HuH-7 (cell line): ENCODE results near the gene ANAPC16.
"Not testable (repeated sequence)": the region's sequence is repeated elsewhere in the genome, so short reads cannot be mapped to it uniquely, and the experiment has no call there.

Experiments
- DNase-seq: peaks from one replicate; pipeline ENCODE4 v3.0.0; 2011; ENCODE audit warnings: low spot score

The ANAPC16 gene

DNA sequence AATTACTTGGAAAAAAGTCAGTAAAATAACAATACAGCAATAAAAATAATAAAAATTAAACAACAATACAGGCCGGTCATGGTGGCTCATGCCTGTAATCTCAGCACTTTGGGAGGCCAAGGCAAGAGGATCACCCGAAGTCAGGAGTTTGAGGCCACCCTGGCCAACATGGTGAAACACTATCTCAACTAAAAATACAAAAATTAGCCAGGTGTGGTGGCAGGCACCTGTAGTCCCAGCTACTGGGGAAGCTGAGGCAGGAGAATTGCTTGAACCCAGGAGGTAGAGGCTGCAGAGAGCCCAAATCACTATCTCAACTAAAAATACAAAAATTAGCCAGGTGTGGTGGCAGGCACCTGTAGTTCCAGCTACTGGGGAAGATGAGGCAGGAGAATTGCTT lies 4.0 kb upstream of the ANAPC16 start:
- DNase-seq: not testable (repeated sequence)

DNA sequence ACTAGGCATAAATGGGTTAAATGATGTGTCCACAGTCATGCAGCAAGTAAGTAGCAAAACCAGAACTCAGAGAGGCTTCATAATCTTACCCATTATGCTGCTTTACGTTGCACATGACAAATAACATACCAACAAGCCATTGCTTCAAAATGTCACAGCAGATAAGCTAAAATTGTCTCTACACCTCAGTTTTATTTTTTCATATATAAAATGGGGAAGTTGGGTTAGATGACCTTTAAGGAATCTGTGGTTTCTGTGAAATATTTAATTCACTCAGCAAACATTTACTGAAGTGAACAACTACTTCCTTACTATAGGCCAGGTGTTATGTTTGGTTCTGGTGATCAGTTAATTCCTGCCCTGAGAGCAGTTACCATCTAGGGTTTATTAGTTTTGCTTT lies 2.5 kb downstream of the ANAPC16 start:
- DNase-seq: no peak

DNA sequence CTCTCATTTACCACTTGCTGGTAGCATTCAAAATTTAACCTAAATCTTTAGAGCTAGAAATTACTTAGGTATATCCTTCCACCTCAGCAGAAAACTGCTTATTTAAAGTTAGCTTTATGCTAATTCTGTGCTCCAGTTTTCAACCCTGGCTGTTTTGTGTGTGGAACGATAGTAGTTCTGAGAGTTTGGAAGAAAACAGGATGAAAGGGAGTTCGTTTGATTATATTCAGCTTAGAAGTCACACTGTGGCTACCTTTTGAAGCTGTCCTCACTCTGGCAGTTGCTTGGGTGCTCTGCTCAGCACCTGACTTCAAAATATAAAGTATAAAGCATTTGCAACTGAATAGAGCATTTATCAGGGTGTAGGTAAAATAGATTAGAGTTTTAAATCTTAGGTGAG lies 2.9 kb downstream of the ANAPC16 start:
- no peak for DNase-seq

DNA sequence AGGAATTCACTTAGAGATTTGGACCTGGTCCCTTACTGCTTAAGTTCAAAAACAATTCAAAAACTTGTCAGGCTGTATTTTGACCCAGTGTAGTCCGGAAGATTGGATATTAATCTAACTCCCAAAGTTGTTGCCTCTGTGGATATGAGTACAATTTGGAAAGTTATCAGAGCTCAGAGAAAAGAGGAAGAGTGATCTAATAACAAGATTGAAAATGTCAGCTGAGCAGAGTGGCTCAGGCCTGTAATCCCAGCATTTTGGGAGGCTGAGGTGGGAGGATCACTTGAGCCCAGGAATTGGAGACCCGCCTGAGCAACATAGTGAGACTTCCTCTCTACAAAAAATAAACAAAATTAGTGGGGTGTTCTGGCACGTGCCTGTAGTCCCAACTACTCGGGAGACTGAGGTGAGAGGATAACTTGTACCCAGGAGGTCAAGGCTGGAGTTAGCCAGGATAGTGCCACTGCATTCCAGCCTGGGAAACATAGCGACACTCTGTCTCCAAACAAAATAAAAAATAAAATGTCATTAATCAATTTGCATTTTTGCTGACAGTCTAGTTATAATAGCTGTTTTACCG lies 3.5 kb downstream of the ANAPC16 start:
- no peak for DNase-seq

DNA sequence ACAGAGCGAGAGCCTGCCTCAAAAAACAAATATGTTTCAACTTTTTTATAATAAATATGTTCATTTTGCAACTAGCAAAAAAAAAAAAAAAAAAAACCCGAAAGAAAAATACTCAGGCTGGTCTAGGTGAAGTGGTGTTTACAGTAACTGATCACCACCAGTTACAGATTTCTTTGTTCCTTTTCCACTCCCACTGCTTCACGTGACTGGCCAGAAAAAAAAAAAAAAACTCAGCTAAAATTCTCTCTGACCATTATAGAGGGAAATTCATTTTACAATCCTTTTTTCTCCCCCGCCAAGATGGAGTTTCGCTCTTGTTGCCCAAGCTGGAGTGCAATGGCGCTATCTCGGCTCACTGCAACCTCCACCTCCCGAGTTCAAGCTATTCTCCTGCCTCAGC lies 4.8 kb downstream of the ANAPC16 start:
- no peak for DNase-seq

DNA sequence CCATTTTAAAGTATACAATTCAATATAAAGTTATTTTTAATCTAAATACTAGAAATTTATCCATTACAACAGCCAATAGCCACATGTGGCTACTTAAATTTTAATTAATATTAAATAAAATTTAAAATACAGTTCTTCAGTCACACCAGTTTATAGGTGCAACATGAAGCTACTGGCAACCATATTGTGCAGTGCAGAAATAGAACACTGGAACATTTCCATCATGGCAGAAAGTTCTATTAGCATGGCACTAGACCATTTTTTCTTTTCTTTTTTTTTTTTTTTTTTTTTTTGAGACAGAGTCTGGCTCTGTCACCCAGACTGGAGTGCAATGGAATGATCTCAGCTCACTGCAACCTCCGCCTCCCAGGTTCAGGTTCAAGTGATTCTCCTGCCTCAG lies 5.5 kb downstream of the ANAPC16 start:
- DNase-seq: no peak

DNA sequence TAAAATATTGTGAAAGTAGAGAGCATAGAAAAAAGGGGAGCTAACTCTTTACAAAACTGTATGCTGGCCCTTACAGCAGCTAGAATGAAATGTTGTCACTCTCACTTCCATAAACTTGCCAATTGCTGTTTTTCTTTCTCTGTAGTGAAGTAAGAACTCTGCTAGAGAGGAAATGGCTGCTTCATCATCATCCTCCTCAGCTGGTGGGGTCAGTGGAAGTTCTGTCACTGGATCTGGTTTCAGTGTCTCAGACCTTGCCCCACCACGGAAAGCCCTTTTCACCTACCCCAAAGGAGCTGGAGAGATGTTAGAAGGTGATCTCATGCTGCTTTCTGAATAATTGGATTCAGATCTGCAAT lies 7.9 kb downstream of the ANAPC16 start:
- no peak for DNase-seq

DNA sequence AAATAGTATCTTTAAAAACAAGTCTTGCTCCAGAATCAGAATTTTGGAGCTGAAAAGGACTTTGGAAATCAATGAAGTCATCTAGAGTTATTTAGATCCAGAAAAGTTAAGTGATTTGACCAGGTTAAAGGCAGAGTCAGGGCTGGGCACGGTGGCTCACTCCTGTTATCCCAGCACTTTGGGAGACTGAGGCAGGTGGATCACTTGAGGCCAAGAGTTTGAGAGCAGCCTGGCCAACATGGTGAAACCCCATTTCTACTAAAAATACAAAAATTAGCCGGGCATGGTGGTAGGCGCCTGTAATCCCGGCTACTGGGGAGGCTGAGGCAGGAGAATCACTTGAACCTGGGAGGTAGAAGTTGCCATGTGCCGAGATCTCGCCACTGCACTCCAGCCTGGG lies 8.4 kb downstream of the ANAPC16 start:
- DNase-seq: not testable (repeated sequence)

DNA sequence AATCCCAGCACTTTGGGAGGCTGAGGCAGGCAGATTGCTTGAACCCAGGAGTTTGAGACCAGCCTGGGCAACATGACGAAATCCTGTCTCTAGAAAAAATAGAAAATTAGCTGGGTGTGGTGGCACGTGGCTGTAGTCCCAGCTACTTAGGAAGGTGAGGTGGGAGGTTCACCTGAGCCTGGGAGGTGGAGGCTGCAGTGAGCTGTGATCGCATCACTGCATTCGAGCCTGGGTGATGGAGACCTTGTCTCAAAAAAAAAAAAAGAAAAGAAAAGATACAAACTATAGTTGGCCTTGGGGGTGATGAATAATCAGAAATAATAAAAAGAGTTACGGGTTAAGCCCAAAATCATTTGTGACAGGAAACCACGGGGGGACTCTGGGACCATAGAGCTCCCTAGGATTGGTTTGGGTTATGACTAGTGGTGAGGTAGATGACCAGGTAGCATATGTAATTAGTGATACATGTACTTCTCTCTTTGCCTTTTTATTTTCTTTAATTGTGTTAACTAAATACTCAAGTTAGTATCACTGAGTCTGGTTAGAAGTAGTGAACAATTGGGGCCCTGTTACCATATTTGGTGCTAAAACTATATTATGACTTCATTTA lies 10.7 kb downstream of the ANAPC16 start:
- DNase-seq: no peak

DNA sequence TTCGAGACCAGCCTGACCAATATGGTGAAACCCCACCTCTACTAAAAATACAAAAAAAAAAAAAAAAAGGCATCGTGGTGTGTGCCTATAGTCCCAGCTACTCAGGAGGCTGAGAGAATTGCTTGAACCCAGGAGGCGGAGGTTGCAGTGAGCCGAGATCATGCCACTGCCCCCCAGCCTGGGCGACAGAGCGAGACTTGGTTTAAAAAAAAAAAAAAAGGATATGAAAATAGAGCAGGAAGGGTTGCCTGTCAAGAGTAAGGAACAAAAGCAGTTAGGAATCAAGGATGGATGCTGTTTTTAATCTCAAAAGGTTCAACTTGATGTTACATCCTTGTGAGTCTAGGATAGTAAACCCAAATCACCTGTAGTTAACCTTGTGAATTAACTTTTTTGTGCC lies 12.0 kb downstream of the ANAPC16 start:
- DNase-seq: no peak

DNA sequence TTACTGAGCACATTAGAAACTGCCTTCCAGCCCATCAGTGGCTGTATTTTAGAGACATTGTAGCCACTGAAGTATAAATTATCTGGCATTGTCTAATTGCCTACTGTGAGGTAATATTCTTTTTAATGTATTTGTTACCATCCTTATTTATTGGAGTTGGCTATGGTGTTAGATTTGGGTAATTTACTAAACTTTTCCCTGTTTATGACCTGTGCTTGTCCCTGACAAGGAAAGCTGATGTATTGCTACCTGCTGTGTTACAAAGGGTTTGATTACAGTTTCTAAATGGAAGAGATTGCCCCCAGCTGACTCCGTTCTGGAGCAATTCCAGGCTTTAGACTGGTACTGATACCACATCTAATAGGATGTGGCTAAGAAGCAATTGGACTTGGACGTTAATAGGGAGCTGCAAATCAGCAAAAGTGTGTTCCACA lies 12.5 kb downstream of the ANAPC16 start:
- DNase-seq: no peak

DNA sequence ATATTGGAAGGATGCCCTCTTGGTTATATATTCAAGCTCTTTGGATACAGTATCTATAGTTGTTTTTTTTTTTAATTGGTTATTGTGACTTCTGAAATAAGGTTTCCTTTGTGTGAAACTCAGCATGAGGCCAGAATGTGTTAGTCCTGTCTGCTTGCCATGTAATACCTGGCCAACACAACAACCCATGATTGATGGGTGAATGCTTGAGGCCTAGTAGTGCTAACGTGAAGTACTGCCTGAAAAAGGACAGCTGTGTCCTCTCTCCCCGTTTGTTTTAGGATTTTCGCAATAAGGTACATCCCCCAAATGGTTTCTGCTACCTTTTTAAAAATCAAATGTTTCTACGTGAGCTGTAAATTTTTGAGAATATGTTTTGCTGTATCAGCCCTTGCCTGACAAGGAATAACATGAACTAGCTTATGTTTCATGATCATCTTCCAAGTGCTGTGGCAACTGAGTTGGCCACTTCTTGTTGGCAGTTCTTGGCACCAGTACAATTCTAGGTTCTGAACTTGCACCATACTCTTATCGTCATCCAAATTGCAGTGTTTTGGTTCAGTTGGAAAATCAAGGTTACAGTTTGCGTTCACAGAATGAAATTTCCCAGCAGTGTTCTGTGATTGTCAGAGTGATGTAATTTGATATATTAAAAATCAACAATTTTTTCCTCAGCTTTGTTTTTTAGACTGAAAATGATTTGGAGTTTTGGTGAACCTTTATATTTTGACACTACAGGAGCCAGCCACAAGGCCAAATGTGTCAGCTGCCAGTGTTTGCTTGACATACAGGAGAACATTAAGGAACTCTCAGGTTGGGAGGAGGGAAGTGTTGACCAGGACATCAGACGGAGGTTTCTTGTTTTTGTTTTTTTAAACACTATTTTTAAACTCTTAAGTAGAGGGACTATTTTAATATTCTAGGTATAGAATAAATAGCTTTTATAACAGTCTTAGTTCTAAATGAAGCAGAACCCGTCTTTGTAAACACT lies 13.7 kb downstream of the ANAPC16 start:
- DNase-seq: no peak

DNA sequence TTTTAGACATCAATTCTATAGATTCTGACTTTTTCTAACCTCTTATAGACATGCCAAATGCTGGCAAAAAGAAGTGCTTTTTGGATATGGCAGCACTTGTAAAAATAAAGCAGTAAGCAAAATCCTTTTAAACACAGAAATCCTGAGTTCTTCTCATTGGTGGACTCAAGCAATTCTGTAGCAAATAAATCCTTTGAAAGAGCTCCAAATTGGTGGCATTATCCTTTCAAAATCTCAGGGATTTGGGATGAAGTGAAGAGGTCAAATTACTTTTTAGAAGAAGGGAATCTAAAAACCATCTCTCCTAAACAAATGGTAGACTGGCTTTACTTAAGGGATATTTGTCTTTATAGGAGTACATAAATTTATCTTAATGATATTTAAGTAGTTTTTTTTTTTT lies 17.8 kb downstream of the ANAPC16 start:
- no peak for DNase-seq

DNA sequence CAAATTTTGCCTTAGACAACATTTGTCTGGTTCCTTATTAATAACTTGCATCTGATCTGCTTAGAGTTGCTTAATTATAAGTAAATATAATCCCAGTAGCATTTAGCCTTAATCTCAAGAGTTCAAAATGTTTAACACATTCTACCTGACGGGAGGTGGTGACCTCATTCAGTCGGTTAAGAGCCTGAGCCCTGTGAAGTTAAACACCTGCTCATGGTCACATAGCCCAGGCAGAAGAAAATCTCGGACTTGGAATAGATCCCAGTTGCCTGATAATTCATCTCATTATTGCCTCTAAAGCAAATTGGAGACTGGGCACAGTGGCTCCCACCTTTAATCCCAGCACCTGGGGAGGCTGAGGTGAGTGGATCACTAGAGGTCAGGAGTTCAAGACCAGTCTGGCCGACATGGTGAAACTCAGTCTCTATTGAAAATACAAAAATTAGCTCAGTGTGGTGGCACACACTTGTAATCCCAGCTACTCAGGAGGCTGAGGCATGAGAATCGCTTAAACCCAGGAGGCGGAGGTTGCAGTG lies 18.8 kb downstream of the ANAPC16 start:
- no peak for DNase-seq

DNA sequence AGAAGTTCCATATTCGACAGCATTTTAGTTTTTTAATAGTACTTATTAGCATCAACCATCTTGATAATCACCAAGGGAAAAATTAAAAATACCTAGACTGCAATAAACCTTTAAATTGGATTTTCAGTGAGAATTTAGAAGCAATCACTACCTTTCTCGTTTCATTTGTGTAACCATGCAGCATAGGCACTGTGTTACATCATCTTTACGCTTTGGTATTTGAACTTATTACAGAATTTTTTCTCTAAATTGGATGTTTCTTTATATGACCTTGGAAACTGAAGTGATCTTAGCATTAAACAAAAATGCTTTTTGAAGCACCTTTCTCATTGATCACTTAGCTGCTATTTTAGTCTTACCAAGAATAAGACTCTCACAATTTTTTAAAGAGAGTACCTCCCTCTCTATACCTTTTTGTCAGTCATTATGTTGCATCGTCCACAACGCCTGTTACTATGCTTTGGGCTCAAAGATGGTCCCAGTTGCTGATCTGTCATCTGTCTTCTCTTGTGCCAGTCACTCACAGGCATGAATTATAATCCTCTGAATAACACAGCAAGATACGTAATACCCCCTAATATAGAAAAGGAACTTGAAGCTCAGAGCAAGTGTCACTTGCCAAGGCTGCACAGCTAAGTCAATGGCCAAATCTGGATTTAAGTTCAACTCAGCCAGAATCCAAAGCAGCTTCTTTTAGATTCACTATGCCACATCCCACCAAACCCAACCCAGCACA lies 19.9 kb downstream of the ANAPC16 start:
- no peak for DNase-seq

DNA sequence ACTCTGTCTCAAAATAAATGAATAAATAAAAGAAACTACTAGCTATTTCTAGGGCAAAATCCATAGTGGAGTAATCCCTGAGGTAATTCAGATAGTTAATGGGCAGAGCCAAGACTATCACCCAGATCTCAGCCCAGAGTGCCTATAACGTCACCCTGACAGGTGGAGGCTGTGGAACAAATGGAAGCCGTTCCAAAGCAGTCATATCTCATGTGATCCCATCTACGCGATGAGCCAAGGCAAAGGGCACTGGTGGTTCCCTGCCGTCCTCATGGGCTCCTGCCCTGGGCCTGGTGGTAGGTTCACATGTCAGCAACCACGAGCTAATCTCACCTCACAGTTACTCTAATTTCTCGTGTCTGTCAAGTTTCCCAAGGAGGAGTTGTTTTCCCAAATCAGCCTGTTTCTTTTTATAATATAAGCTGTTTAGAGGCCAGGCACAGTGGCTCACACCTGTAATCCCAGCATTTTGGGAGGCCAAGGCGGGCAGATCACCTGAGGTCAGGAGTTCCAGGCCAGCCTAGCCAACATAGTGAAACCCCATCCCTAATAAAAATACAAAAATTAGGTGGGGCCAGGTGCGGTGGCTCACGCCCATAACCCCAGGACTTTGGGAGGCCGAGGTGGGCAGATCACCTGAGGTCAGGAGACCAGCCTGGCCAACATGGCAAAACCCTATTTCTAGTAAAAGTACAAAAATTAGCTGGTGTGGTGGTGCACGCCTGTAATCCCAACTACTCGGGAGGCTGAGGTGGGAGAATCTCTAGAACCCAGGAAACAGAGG lies 22.8 kb downstream of the ANAPC16 start:
- DNase-seq: no peak

DNA sequence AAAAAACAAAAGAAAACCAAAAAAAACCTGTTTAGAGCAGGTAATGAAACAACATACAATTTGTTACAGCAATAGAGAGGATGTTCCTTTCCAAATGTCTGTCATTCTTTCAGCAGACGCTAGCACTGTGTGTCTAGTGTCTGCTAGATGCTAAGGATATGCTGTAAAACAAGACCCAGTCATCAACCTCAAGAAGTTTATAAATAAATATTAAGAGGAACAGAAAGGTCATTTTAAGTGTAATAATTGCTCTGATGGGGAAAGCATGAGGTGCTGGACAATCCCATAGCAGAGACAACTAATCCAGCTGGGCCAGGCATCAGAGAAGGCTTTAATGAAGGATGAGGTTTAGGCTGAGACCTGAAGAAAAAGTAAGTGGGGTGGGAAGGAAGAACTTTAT lies 23.6 kb downstream of the ANAPC16 start:
- DNase-seq: no peak

DNA sequence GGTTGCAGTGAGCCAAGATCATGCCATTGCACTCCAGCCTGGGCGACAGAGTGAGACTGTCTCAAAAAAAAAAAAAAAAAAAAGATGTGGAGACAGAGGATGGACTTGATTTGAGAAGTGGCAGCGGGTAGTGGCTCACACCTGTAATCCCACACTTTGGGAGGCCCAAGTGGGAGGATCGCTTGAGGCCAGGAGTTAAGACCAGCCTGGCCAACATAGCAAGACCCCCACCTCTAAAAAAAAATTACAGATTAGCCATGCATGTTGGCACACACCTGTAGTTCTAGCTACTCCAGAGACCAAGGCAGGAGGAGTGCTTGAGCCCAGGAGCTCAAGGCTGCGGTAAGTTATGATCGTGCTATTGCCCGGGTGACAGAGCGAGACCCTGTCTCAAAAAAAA lies 24.6 kb downstream of the ANAPC16 start:
- DNase-seq: no peak

DNA sequence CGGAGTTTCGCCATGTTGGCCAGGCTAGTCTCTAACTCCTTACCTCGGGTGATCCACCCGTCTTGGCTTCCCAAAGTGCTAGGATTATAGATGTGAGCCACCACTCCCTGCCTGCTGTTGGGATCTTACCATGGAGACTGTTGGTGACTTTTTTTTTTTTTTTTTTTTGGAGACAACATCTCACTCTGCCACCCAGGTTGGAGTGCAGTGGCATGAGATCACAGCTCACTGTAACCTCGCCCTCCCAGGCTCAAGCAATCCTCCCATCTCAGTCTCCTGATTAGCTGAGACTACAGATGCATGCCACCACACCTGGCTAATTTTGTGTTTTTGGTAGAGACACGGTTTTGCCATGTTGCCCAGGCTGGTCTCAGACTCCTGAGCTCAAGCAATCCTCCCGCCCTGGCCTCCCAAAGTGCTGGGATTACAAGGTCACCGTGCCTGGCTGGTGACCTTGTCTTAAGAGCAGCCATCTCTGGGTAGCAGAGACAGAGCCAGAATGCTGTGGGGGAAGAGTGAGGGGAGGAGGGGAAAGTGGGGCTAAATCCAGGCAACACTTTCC lies 26.0 kb downstream of the ANAPC16 start:
- no peak for DNase-seq

DNA sequence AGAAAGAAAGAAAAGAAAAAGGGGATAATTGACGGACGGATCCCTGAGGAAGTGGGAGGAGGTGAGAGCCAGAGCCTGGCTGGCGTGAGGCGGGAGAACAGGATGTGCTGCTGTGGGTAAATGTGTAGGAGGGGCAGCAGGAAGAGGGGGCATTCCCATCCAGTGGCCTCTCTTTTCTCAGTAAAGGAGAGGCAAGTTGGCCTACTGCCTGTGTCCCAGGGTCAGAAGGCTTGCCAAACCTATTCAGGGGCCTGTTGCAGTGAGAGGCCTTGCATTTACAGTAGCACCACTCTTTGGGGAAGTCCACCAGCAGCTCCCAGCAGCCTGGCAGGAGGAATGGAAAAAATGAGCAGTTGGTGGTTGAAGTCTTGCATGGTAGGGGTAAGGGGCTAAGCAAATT lies 26.9 kb downstream of the ANAPC16 start:
- no peak for DNase-seq

DNA sequence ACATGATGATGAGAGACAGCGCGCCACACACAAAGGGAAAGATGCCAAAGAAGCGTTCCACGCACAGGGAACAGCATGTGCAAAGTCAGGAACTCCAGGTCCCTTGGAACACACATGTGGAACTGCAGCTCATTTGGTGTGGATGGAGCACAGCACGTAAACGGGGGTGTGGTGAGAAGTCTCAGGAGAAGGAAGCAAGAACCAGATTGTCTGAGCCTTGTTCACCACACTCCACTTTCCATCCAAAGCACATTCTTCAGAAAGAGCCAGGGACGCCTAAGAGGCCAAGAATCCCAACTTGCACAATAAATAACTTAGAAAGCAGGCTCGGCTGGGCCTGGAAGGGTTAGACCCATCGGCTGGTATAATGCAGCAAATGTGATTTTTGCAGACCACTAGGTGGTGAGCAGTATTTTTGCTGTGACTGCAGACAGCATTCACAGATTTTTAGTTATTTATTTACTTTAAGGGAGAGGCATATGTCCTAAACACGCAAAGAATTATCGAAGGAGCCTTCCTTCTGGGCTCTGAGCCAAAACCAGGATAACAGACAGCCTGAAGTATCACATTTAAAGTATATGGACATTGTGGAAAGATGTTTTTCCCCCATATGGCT lies 28.1 kb downstream of the ANAPC16 start:
- DNase-seq: no peak
